ENCODE measurements around the gene MFAP4.

MFAP4 gene

GRCh38 chr17:19414396-19415280 is 27.6 kb upstream of the MFAP4 start:
- no peak for TF ChIP-seq CTCF (IDR thresholded peaks at IDR 0.05; ENCODE audit: low read length)
- TF ChIP-seq EZH2phosphoT487 (IDR thresholded peaks at IDR 0.05; ENCODE audit: low read length), result no peak
- TF ChIP-seq EZH2 (optimal IDR thresholded peaks at IDR 0.05; ENCODE audit: low read depth, low read length), result no peak
- DNase-seq, result no peak

GRCh38 chr17:19413761-19414160 is 26.8 kb upstream of the MFAP4 start:
- TF ChIP-seq EZH2phosphoT487 (IDR thresholded peaks at IDR 0.05; ENCODE audit: low read length) (no peak), EZH2 (optimal IDR thresholded peaks at IDR 0.05; ENCODE audit: low read depth, low read length) (no peak), CTCF (IDR thresholded peaks at IDR 0.05; ENCODE audit: low read length) (no peak)
- Histone ChIP-seq H3K79me2 (ENCODE audit: low read length) (no peaks in the 10 kb centered on the region), H3K27me3 (replicated peaks; ENCODE audit: insufficient read depth, low read length) (no peaks in the 10 kb centered on the region), H2AFZ (ENCODE audit: low read length) (no peak overlapping the region), H3F3A (ENCODE audit: insufficient read depth, low read length) (0 out of 2 replicates have a peak, but pooled peaks cover 6% of the 10 kb centered on the region), H3K4me1 (ENCODE audit: low read length) (peaks cover 19% of the 10 kb centered on the region), H3K4me3 (ENCODE audit: low read length) (no peak overlapping the region), H3K27ac (ENCODE audit: low read length) (no peak overlapping the region), H3K9me3 (replicated peaks; ENCODE audit: insufficient read depth, low read length) (no peaks in the 10 kb centered on the region), H3K9me2 (replicated peaks; ENCODE audit: insufficient read depth, low read length) (no peaks in the 10 kb centered on the region), H4K20me1 (ENCODE audit: insufficient read depth, low read length) (no peaks in the 10 kb centered on the region), H3K36me3 (replicated peaks; ENCODE audit: insufficient read depth, low read length) (no peaks in the 10 kb centered on the region), H3K9ac (ENCODE audit: low read length) (no peak overlapping the region), H3K4me2 (ENCODE audit: low read depth, low read length) (no peak overlapping the region)
- no peak for DNase-seq

More at GRCh38 chr17:19414396-19415280, 27.6 kb upstream of the MFAP4 start:
- Histone ChIP-seq H3K9me2 (replicated peaks; ENCODE audit: insufficient read depth, low read length) (no peaks in the 10 kb centered on the region), H3K79me2 (ENCODE audit: low read length) (no peaks in the 10 kb centered on the region), H3K27me3 (replicated peaks; ENCODE audit: insufficient read depth, low read length) (no peaks in the 10 kb centered on the region), H3K9me3 (replicated peaks; ENCODE audit: insufficient read depth, low read length) (no peaks in the 10 kb centered on the region), H3K27ac (ENCODE audit: low read length) (no peak overlapping the region), H2AFZ (ENCODE audit: low read length) (no peak overlapping the region), H3K4me2 (ENCODE audit: low read depth, low read length) (no peak overlapping the region), H3K4me1 (ENCODE audit: low read length) (peaks cover 21% of the 10 kb centered on the region), H3K4me3 (ENCODE audit: low read length) (no peak overlapping the region), H3K9ac (ENCODE audit: low read length) (no peak overlapping the region), H4K20me1 (ENCODE audit: insufficient read depth, low read length) (no peaks in the 10 kb centered on the region), H3F3A (ENCODE audit: insufficient read depth, low read length) (0 out of 2 replicates have a peak, but pooled peaks cover 6% of the 10 kb centered on the region), H3K36me3 (replicated peaks; ENCODE audit: insufficient read depth, low read length) (no peaks in the 10 kb centered on the region)

GRCh38 chr17:19412984-19413383 is 26.0 kb upstream of the MFAP4 start:
- no peak overlapping the region for H3K4me3 ChIP-seq (ENCODE audit: low read length)
- TF ChIP-seq EZH2 (optimal IDR thresholded peaks at IDR 0.05; ENCODE audit: low read depth, low read length) (no peak), EZH2phosphoT487 (IDR thresholded peaks at IDR 0.05; ENCODE audit: low read length) (no peak), CTCF (IDR thresholded peaks at IDR 0.05; ENCODE audit: low read length) (no peak)
- H3K79me2 ChIP-seq (ENCODE audit: low read length), result no peaks in the 10 kb centered on the region
- H3F3A ChIP-seq (ENCODE audit: insufficient read depth, low read length), result 0 out of 2 replicates have a peak, but pooled peaks cover under 1% of the 10 kb centered on the region
- no peak for DNase-seq
- peaks cover 11% of the 10 kb centered on the region for H3K4me1 ChIP-seq (ENCODE audit: low read length)
- no peaks in the 10 kb centered on the region for H3K27me3 ChIP-seq (replicated peaks; ENCODE audit: insufficient read depth, low read length)
- H3K4me2 ChIP-seq (ENCODE audit: low read depth, low read length), result no peak overlapping the region
- no peak overlapping the region for H3K9ac ChIP-seq (ENCODE audit: low read length)
- H3K9me3 ChIP-seq (replicated peaks; ENCODE audit: insufficient read depth, low read length), result no peaks in the 10 kb centered on the region
- H4K20me1 ChIP-seq (ENCODE audit: insufficient read depth, low read length), result no peaks in the 10 kb centered on the region
- H2AFZ ChIP-seq (ENCODE audit: low read length), result no peak overlapping the region
- H3K36me3 ChIP-seq (replicated peaks; ENCODE audit: insufficient read depth, low read length), result no peaks in the 10 kb centered on the region
- no peak overlapping the region for H3K27ac ChIP-seq (ENCODE audit: low read length)
- no peaks in the 10 kb centered on the region for H3K9me2 ChIP-seq (replicated peaks; ENCODE audit: insufficient read depth, low read length)
